H9 (cell line): ENCODE measurements around the gene KCNG2. TPM values are rescaled to one million over a fixed set of nuclear protein-coding genes. Genes with fewer than 3 reads are reported as not detected.
A peak's percentile ranks its signal among the peaks of the same experiment; 100 is the strongest.

Experiments
- DNase-seq: peaks from one replicate; pipeline ENCODE4 v3.0.0-alpha.2; 2017
- H2AFZ ChIP-seq: one replicate; pipeline ENCODE4 v1.6.1; 2013; ENCODE audit warnings: mild to moderate bottlenecking, low read length, control low read depth, moderate library complexity
- H2AK5ac ChIP-seq: 2 replicates; pipeline ENCODE4 v1.6.1; 2013; ENCODE audit warnings: low read length, control low read depth, mixed read lengths; ENCODE audit not compliant: insufficient read length
- H2BK120ac ChIP-seq: one replicate; pipeline ENCODE4 v1.6.1; 2013; ENCODE audit warnings: low read depth, mild to moderate bottlenecking, low read length, control low read depth, inconsistent platforms; ENCODE audit not compliant: poor library complexity, severe bottlenecking
- H2BK12ac ChIP-seq: 2 replicates; pipeline ENCODE4 v1.6.1; 2013; ENCODE audit warnings: low read length, control low read depth, mixed read lengths, low read depth; ENCODE audit not compliant: insufficient read length
- H2BK15ac ChIP-seq: 2 replicates; pipeline ENCODE4 v1.6.1; 2013; ENCODE audit warnings: low read depth, low read length, control low read depth
- H2BK20ac ChIP-seq: one replicate; pipeline ENCODE4 v1.6.1; 2013; ENCODE audit warnings: low read depth, mild to moderate bottlenecking, low read length, control low read depth, inconsistent platforms; ENCODE audit not compliant: poor library complexity, severe bottlenecking
- H2BK5ac ChIP-seq: 2 replicates; pipeline ENCODE4 v1.6.1; 2013; ENCODE audit warnings: low read length, control low read depth, mixed read lengths; ENCODE audit not compliant: insufficient read length
- H3K14ac ChIP-seq: 2 replicates; pipeline ENCODE4 v1.6.1; 2013; ENCODE audit warnings: low read length, control low read depth; ENCODE audit not compliant: insufficient read depth
- H3K18ac ChIP-seq: 2 replicates; pipeline ENCODE4 v1.6.1; 2013; ENCODE audit warnings: low read depth, mild to moderate bottlenecking, mixed read lengths, low read length, control low read depth; ENCODE audit not compliant: insufficient read length
- H3K23ac ChIP-seq: 2 replicates; pipeline ENCODE4 v1.6.1; 2013; ENCODE audit warnings: low read length, control low read depth, mixed read lengths, low read depth; ENCODE audit not compliant: insufficient read length
- H3K23me2 ChIP-seq: 2 replicates; pipeline ENCODE4 v1.6.1; 2013; ENCODE audit warnings: low read depth, mild to moderate bottlenecking, mixed read lengths, low read length, control low read depth; ENCODE audit not compliant: insufficient read length, poor library complexity, severe bottlenecking
- H3K27ac ChIP-seq: 2 replicates; pipeline ENCODE4 v1.5.1; 2013; ENCODE audit warnings: low read length, control low read depth, mixed read lengths, low read depth; ENCODE audit not compliant: insufficient read length
- H3K27me3 ChIP-seq: 2 replicates; pipeline ENCODE4 v1.6.1; 2013; ENCODE audit warnings: low read length, control low read depth, inconsistent platforms; ENCODE audit not compliant: insufficient read depth
- H3K4ac ChIP-seq: 2 replicates; pipeline ENCODE4 v1.6.1; 2013; ENCODE audit warnings: low read depth, mild to moderate bottlenecking, control low read depth, inconsistent platforms, low read length, moderate library complexity
- H3K4me1 ChIP-seq: 2 replicates; pipeline ENCODE4 v1.6.1; 2013; ENCODE audit warnings: low read length, control low read depth, inconsistent platforms; ENCODE audit not compliant: insufficient read depth
- H3K4me2 ChIP-seq: 2 replicates; pipeline ENCODE4 v1.6.1; 2013; ENCODE audit warnings: low read length, control low read depth, mixed read lengths; ENCODE audit not compliant: insufficient read length, insufficient read depth
- H3K56ac ChIP-seq: 2 replicates; pipeline ENCODE4 v1.6.1; 2013; ENCODE audit warnings: low read depth, mild to moderate bottlenecking, mixed read lengths, low read length, control low read depth; ENCODE audit not compliant: insufficient read length
- H3K79me1 ChIP-seq: 2 replicates; pipeline ENCODE4 v1.6.1; 2013; ENCODE audit warnings: low read depth, mild to moderate bottlenecking, moderate library complexity, low read length, control low read depth, inconsistent platforms; ENCODE audit not compliant: insufficient read depth, poor library complexity, severe bottlenecking
- H3K79me2 ChIP-seq: 2 replicates; pipeline ENCODE4 v1.6.1; 2013; ENCODE audit warnings: low read length, control low read depth, inconsistent platforms; ENCODE audit not compliant: insufficient read depth
- H3K9ac ChIP-seq: 2 replicates; pipeline ENCODE4 v1.6.1; 2013; ENCODE audit warnings: low read length, control low read depth, mixed read lengths; ENCODE audit not compliant: insufficient read length; ENCODE audit errors: extremely low read depth
- H3K9me3 ChIP-seq: one replicate; pipeline ENCODE4 v1.6.1; 2013; ENCODE audit warnings: low read depth, low read length, inconsistent platforms; ENCODE audit not compliant: control insufficient read depth
- H3T11ph ChIP-seq: one replicate; pipeline ENCODE4 v1.6.1; 2013; ENCODE audit warnings: mild to moderate bottlenecking, low read length, control low read depth, inconsistent platforms
- H4K20me1 ChIP-seq: one replicate; pipeline ENCODE4 v1.6.1; 2013; ENCODE audit not compliant: control insufficient read depth, insufficient read length, insufficient read depth
- H4K5ac ChIP-seq: 2 replicates; pipeline ENCODE4 v1.6.1; 2013; ENCODE audit warnings: low read depth, mild to moderate bottlenecking, mixed read lengths, low read length, control low read depth; ENCODE audit not compliant: insufficient read length
- H4K8ac ChIP-seq: replicated peaks from 2 replicates; pipeline ENCODE4 v1.6.1; 2013; ENCODE audit warnings: low read length, control low read depth, mixed read lengths, low read depth; ENCODE audit not compliant: insufficient read length
- H4K91ac ChIP-seq: 2 replicates; pipeline ENCODE4 v1.6.1; 2013; ENCODE audit warnings: low read depth, mild to moderate bottlenecking, moderate library complexity, mixed read lengths, low read length, control low read depth; ENCODE audit not compliant: insufficient read length
- H3K27ac Mint-ChIP-seq, 3 experiments: 2 replicates in 2 of 3; 3 replicates in 1 of 3; pipeline ENCODE4 v1.8.0; 2020 to 2021; ENCODE audit warnings: mixed read lengths in 3 of 3, mild to moderate bottlenecking in 1 of 3, moderate library complexity in 1 of 3
- H3K27me3 Mint-ChIP-seq: 2 replicates; pipeline ENCODE4 v1.8.0; 2021; ENCODE audit warnings: low read depth, mild to moderate bottlenecking, moderate library complexity, mixed read lengths
- H3K36me3 Mint-ChIP-seq, 3 experiments: 2 replicates in 2 of 3; 3 replicates in 1 of 3; pipeline ENCODE4 v1.8.0; 2020 to 2021; ENCODE audit warnings: low read depth in 3 of 3, mixed read lengths in 3 of 3; ENCODE audit not compliant: insufficient read depth in 1 of 3
- H3K4me1 Mint-ChIP-seq, 2 experiments: 2 replicates each; pipeline ENCODE4 v1.8.0; 2020; ENCODE audit warnings: mixed read lengths in 2 of 2
- H3K4me3 Mint-ChIP-seq, 2 experiments: 2 replicates in 1 of 2; 3 replicates in 1 of 2; pipeline ENCODE4 v1.8.0; 2020 to 2021; ENCODE audit warnings: mild to moderate bottlenecking in 2 of 2, mixed read lengths in 2 of 2, moderate library complexity in 1 of 2
- H3K9me3 Mint-ChIP-seq, 2 experiments: 2 replicates in 1 of 2; 3 replicates in 1 of 2; pipeline ENCODE4 v1.8.0; 2020; ENCODE audit warnings: mild to moderate bottlenecking in 2 of 2, mixed read lengths in 2 of 2, moderate library complexity in 1 of 2
- WGBS: extraction: QIAGEN DNeasy Blood & Tissue Kit; methylation state at CpG from one replicate; pipeline ENCODE4 v1.1.7; 2013; ENCODE audit warnings: missing lambda C conversion rate, low lambda C conversion rate, mixed read lengths; ENCODE audit not compliant: insufficient read length; ENCODE audit errors: extremely low coverage; 5-methylcytosine and 5-hydroxymethylcytosine counted together
- total RNA-seq: library from RNA; stranded (reverse); gene quantifications from 2 replicates; pipeline ENCODE4 v1.2.1, GENCODE V29; 2021
- TF ChIP-seq, protein P1 (sequence below): fragments of 200-600 bp; sonication (generic); conservative IDR thresholded peaks from 3 replicates; pipeline ENCODE4 v1.8.0; 2021; ENCODE audit warnings: antibody characterized with exemption, mild to moderate bottlenecking

KCNG2 gene
- total RNA-seq, 1 experiment from 2014 or later: 0.15 TPM

GRCh38 chr18:79934311-79935097, 136.8 kb downstream of the KCNG2 start:
- no peaks in the 10 kb centered on the region for H3K79me1 ChIP-seq
- H3K79me2 ChIP-seq: no peaks in the 10 kb centered on the region
- no peak overlapping the region for H4K91ac ChIP-seq
- no peak overlapping the region for H3K18ac ChIP-seq
- no CpG with 5 or more reads among the region's 8 CpGs for WGBS
- no peak overlapping the region for H3K27ac ChIP-seq
- TF ChIP-seq, protein P1, sequence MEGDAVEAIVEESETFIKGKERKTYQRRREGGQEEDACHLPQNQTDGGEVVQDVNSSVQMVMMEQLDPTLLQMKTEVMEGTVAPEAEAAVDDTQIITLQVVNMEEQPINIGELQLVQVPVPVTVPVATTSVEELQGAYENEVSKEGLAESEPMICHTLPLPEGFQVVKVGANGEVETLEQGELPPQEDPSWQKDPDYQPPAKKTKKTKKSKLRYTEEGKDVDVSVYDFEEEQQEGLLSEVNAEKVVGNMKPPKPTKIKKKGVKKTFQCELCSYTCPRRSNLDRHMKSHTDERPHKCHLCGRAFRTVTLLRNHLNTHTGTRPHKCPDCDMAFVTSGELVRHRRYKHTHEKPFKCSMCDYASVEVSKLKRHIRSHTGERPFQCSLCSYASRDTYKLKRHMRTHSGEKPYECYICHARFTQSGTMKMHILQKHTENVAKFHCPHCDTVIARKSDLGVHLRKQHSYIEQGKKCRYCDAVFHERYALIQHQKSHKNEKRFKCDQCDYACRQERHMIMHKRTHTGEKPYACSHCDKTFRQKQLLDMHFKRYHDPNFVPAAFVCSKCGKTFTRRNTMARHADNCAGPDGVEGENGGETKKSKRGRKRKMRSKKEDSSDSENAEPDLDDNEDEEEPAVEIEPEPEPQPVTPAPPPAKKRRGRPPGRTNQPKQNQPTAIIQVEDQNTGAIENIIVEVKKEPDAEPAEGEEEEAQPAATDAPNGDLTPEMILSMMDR: peak; percentile 23; the same call in 2 of the 3 replicates
- no peak overlapping the region for H2AK5ac ChIP-seq
- H3K27me3 Mint-ChIP-seq: peaks cover 7% of the 10 kb centered on the region; the same call in 1 of the 2 replicates
- no peak overlapping the region for H2BK5ac ChIP-seq
- no peak overlapping the region for H4K5ac ChIP-seq
- no peak overlapping the region for H4K8ac ChIP-seq
- H3K23me2 ChIP-seq: no peaks in the 10 kb centered on the region
- peaks cover 30 to 32% of the 10 kb centered on the region in 2 experiments for H3K9me3 Mint-ChIP-seq
- H3T11ph ChIP-seq: no peak overlapping the region
- H3K14ac ChIP-seq: no peak overlapping the region
- no peak overlapping the region for H3K56ac ChIP-seq
- peaks cover 2 to 8% of the 10 kb centered on the region in 2 experiments; a peak in 3 of 4 replicates for H3K4me1 Mint-ChIP-seq
- no peak overlapping the region for H2BK120ac ChIP-seq
- peaks cover 7 to 48% (median 27%) of the 10 kb centered on the region in 3 experiments for H3K36me3 Mint-ChIP-seq
- no peak overlapping the region for H2AFZ ChIP-seq
- no peak overlapping the region for H3K4me2 ChIP-seq
- no peak overlapping the region for H3K4ac ChIP-seq
- no peak overlapping the region for H3K23ac ChIP-seq
- peaks cover 5% of the 10 kb centered on the region for H3K9me3 ChIP-seq
- H4K20me1 ChIP-seq: peaks cover 3% of the 10 kb centered on the region
- peak; percentile 31 for DNase-seq
- H2BK15ac ChIP-seq: no peak overlapping the region
- H3K27ac Mint-ChIP-seq: no peak overlapping the region; a peak in 1 of 7 replicates
- no peaks in the 10 kb centered on the region for H3K27me3 ChIP-seq
- no peak overlapping the region; a peak in 1 of 5 replicates for H3K4me3 Mint-ChIP-seq
- no peaks in the 10 kb centered on the region for H3K4me1 ChIP-seq
- H2BK20ac ChIP-seq: no peak overlapping the region
- H2BK12ac ChIP-seq: no peak overlapping the region
- H3K9ac ChIP-seq: no peak overlapping the region
